PC-3 (cell line): ENCODE data around the gene DTNB. TPM values are rescaled to one million over a fixed set of nuclear protein-coding genes. Genes with fewer than 3 reads are reported as not detected.

Source experiments
- ATAC-seq: fragments of 200-7000 bp; cut with Tn5 transposase; 2 replicates; pipeline ENCODE4 v1.9.1; 2020; ENCODE audit warnings: mild to moderate bottlenecking, moderate library complexity
- BruUV-seq: library from RNA; stranded (reverse); fragments of 400-500 nt; replicated peaks from 2 replicates; lab custom pipeline; 2021; lab: Mats Ljungman, UMichigan
- CTCF ChIA-PET: fragments of 300-600 bp; sonication (Branson Sonifier 250); formaldehyde crosslinking; loops from one replicate; lab custom pipeline; 2022; ENCODE audit warnings: antibody characterized with exemption; lab: Charles Lee
- POLR2A ChIA-PET: fragments of 300-600 bp; sonication (Branson Sonifier 250); formaldehyde crosslinking; loops from one replicate; lab custom pipeline; 2022; ENCODE audit warnings: antibody characterized with exemption; ENCODE audit not compliant: unreplicated experiment; lab: Charles Lee
- DNase-seq: peaks from one replicate; pipeline ENCODE4 v3.0.0-alpha.2; 2015
- H2AFZ ChIP-seq: fragments of 300-600 bp; sonication (generic); 2 replicates; pipeline ENCODE4 v1.6.0; 2016; ENCODE audit warnings: antibody characterized with exemption, low read length
- H3F3A ChIP-seq: fragments of 300-600 bp; sonication (generic); one replicate; pipeline ENCODE4 v1.6.0; 2017; ENCODE audit warnings: antibody characterized with exemption, low read length, control low read depth, mild to moderate bottlenecking; ENCODE audit not compliant: unreplicated experiment
- H3K27ac ChIP-seq: fragments of 300-600 bp; sonication (generic); 2 replicates; pipeline ENCODE4 v1.5.1; 2016; ENCODE audit warnings: mild to moderate bottlenecking, low read length
- H3K27me3 ChIP-seq: fragments of 300-600 bp; sonication (generic); 2 replicates; pipeline ENCODE4 v1.6.1; 2016; ENCODE audit warnings: low read length, mixed read lengths
- H3K36me3 ChIP-seq: fragments of 300-600 bp; sonication (generic); 2 replicates; pipeline ENCODE4 v1.6.1; 2016; ENCODE audit warnings: low read depth, mixed run types, low read length, mixed read lengths
- H3K4me1 ChIP-seq: fragments of 300-600 bp; sonication (generic); 2 replicates; pipeline ENCODE4 v1.5.1; 2016; ENCODE audit warnings: low read length; ENCODE audit not compliant: insufficient read depth
- H3K4me2 ChIP-seq: fragments of 300-600 bp; sonication (generic); 2 replicates; pipeline ENCODE4 v1.6.0; 2016; ENCODE audit warnings: low read length
- H3K4me3 ChIP-seq: fragments of 300-600 bp; sonication (generic); 2 replicates; pipeline ENCODE4 v1.5.1; 2016; ENCODE audit warnings: mild to moderate bottlenecking, low read length, mixed read lengths
- H3K79me2 ChIP-seq: fragments of 300-600 bp; sonication (generic); 2 replicates; pipeline ENCODE4 v1.6.1; 2017; ENCODE audit warnings: low read length, mixed read lengths
- H3K9ac ChIP-seq: fragments of 300-600 bp; sonication (generic); 2 replicates; pipeline ENCODE4 v1.6.0; 2016; ENCODE audit warnings: mild to moderate bottlenecking, low read length
- H3K9me2 ChIP-seq: fragments of 300-600 bp; sonication (generic); replicated peaks from 2 replicates; pipeline ENCODE4 v1.6.1; 2016; ENCODE audit warnings: mixed run types, low read length, mixed read lengths
- H3K9me3 ChIP-seq: fragments of 300-600 bp; sonication (generic); 2 replicates; pipeline ENCODE4 v1.6.1; 2016; ENCODE audit warnings: low read length, mixed read lengths
- H4K20me1 ChIP-seq: fragments of 300-600 bp; sonication (generic); 2 replicates; pipeline ENCODE4 v1.6.1; 2016; ENCODE audit warnings: low read length, mixed read lengths
- EZH2 ChIP-seq: fragments of 300-600 bp; sonication (generic); IDR thresholded peaks from one replicate; pipeline ENCODE4 v1.6.1; 2017; ENCODE audit warnings: antibody characterized with exemption, mild to moderate bottlenecking, low read length; ENCODE audit not compliant: unreplicated experiment
- EZH2phosphoT487 ChIP-seq: fragments of 300-600 bp; sonication (generic); IDR thresholded peaks from 2 replicates; pipeline ENCODE4 v1.6.1; 2018; ENCODE audit warnings: mild to moderate bottlenecking, antibody characterized with exemption, low read length, borderline replicate concordance
- intact Hi-C: fragments of 100-400 bp; cut with micrococcal nuclease; formaldehyde crosslinking; loops from 2 replicates; pipeline ENCODE4 v1.9.0; 2023
- total RNA-seq: library from RNA; depleted of rRNA; stranded (reverse); fragments of >200 nt; gene quantifications from 2 replicates; pipeline ENCODE4 v1.2.3, GENCODE V29; 2014
- TF ChIP-seq, protein P1 (sequence below): fragments of 300-600 bp; sonication (generic); conservative IDR thresholded peaks from 2 replicates; pipeline ENCODE4 v1.5.1; 2017; ENCODE audit warnings: antibody characterized with exemption, low read depth, mild to moderate bottlenecking, low read length

The DTNB gene
- total RNA-seq, 1 experiment from 2014 or later = 23.1 TPM

GRCh38 chr2:25386971-25387875, 286.2 kb downstream of the DTNB start:
- Histone ChIP-seq H3K27me3 (no peaks in the 10 kb centered on the region), H3K9ac (no peak overlapping the region), H3K79me2 (no peaks in the 10 kb centered on the region), H3K27ac (no peak overlapping the region), H3K9me2 (no peaks in the 10 kb centered on the region), H2AFZ (no peak overlapping the region), H3K36me3 (no peaks in the 10 kb centered on the region), H3K4me1 (no peaks in the 10 kb centered on the region), H3K9me3 (no peaks in the 10 kb centered on the region), H3K4me2 (no peak overlapping the region), H3F3A (no peaks in the 10 kb centered on the region), H3K4me3 (no peak overlapping the region), H4K20me1 (no peaks in the 10 kb centered on the region)
- ATAC-seq = no peak
- no peak for DNase-seq
- ChIA-PET CTCF (no interaction called here), POLR2A (no interaction called here)
- intact Hi-C loops = no loop called here
- TF ChIP-seq EZH2phosphoT487 (no peak), EZH2 (no peak)
- TF ChIP-seq, protein P1, sequence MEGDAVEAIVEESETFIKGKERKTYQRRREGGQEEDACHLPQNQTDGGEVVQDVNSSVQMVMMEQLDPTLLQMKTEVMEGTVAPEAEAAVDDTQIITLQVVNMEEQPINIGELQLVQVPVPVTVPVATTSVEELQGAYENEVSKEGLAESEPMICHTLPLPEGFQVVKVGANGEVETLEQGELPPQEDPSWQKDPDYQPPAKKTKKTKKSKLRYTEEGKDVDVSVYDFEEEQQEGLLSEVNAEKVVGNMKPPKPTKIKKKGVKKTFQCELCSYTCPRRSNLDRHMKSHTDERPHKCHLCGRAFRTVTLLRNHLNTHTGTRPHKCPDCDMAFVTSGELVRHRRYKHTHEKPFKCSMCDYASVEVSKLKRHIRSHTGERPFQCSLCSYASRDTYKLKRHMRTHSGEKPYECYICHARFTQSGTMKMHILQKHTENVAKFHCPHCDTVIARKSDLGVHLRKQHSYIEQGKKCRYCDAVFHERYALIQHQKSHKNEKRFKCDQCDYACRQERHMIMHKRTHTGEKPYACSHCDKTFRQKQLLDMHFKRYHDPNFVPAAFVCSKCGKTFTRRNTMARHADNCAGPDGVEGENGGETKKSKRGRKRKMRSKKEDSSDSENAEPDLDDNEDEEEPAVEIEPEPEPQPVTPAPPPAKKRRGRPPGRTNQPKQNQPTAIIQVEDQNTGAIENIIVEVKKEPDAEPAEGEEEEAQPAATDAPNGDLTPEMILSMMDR = no peak
- no TSS peak for BruUV-seq

GRCh38 chr2:25385910-25386309, 287.5 kb downstream of the DTNB start:
- no peaks in the 10 kb centered on the region for H4K20me1 ChIP-seq
- H3K4me3 ChIP-seq = no peak overlapping the region
- no peaks in the 10 kb centered on the region for H3K4me1 ChIP-seq
- no peak overlapping the region for H3K9ac ChIP-seq
- ChIA-PET POLR2A (no interaction called here), CTCF (no interaction called here)
- intact Hi-C loops = no loop called here
- BruUV-seq = no TSS peak
- DNase-seq = no peak
- no peak overlapping the region for H2AFZ ChIP-seq
- no peak overlapping the region for H3K27ac ChIP-seq
- ATAC-seq = no peak
- no peak overlapping the region for H3K4me2 ChIP-seq
- H3K79me2 ChIP-seq = no peaks in the 10 kb centered on the region
- no peaks in the 10 kb centered on the region for H3K36me3 ChIP-seq
- no peaks in the 10 kb centered on the region for H3K9me2 ChIP-seq
- TF ChIP-seq EZH2phosphoT487 = no peak
- TF ChIP-seq EZH2 = no peak
- TF ChIP-seq, protein P1 = no peak
- no peaks in the 10 kb centered on the region for H3K27me3 ChIP-seq
- no peaks in the 10 kb centered on the region for H3K9me3 ChIP-seq
- H3F3A ChIP-seq = no peaks in the 10 kb centered on the region

DNA sequence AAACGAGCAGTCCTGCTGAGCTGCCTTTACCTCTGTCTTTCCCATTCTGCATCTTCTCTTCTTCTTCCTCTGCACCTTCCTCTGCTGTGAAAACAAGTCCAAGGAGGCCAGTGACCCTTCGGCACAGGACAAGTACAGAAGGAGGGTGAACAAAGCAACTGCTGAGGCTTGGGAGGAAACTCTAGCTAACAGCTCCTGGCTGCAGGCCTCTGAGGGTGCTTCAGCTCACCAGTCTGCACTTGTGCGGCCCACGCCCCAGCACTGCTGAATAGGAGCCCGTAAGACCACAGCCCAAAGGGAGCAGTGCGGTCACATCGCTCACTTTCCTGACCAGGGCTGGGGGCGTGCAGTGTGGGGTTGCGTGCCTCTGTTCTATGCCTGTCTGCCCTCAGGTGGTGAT, 289.6 kb downstream of the DTNB start:
- no peaks in the 10 kb centered on the region for H3F3A ChIP-seq
- H3K4me1 ChIP-seq = peaks cover 9% of the 10 kb centered on the region
- intact Hi-C loops = no loop called here
- ChIA-PET POLR2A (no interaction called here), CTCF (no interaction called here)
- no peak overlapping the region for H3K27ac ChIP-seq
- no peak for DNase-seq
- H3K9ac ChIP-seq = no peak overlapping the region
- no peaks in the 10 kb centered on the region for H4K20me1 ChIP-seq
- H3K9me2 ChIP-seq = no peaks in the 10 kb centered on the region
- H3K36me3 ChIP-seq = no peaks in the 10 kb centered on the region
- no peak for ATAC-seq
- no peaks in the 10 kb centered on the region for H3K27me3 ChIP-seq
- no TSS peak for BruUV-seq
- no peaks in the 10 kb centered on the region for H3K9me3 ChIP-seq
- H3K4me3 ChIP-seq = no peak overlapping the region
- no peak overlapping the region for H2AFZ ChIP-seq
- no peak overlapping the region for H3K4me2 ChIP-seq
- H3K79me2 ChIP-seq = no peaks in the 10 kb centered on the region
- no peak for TF ChIP-seq EZH2
- TF ChIP-seq EZH2phosphoT487 = no peak
